HCT116 (cell line): Measurements from ENCODE around the gene OR5A1. TPM values are rescaled to one million over a fixed set of nuclear protein-coding genes. Genes with fewer than 3 reads are reported as not detected.

Experiments used
- ATAC-seq: fragments of 200-7000 bp; cut with Tn5 transposase; 2 replicates; pipeline ENCODE4 v1.9.1; 2020; ENCODE audit warnings: mild to moderate bottlenecking, moderate library complexity
- Bru-seq: library from RNA; stranded (reverse); fragments of 400-500 nt; gene quantifications from one replicate; lab custom pipeline; 2021; lab: Mats Ljungman, UMichigan
- BruChase-seq, 2 experiments: library from RNA; stranded (reverse); fragments of 400-500 nt; gene quantifications; one replicate each; lab custom pipeline; 2021; lab: Mats Ljungman, UMichigan
- BruUV-seq: library from RNA; stranded (reverse); fragments of 400-500 nt; replicated peaks from 2 replicates; lab custom pipeline; 2021; lab: Mats Ljungman, UMichigan
- CTCF ChIA-PET: fragments of 300-600 bp; sonication (Branson Sonifier 250); formaldehyde crosslinking; loops from one replicate; lab custom pipeline; 2021; ENCODE audit warnings: antibody characterized with exemption; lab: Charles Lee
- POLR2A ChIA-PET: fragments of 300-600, 350-600 bp; sonication (Branson Sonifier 250); formaldehyde crosslinking; loops from one replicate; lab custom pipeline; 2021; ENCODE audit warnings: antibody characterized with exemption; lab: Charles Lee
- RAD21 ChIA-PET, 2 experiments: fragments of 300-600 bp; sonication (Branson Sonifier 250); formaldehyde crosslinking; loops; one replicate each; lab custom pipeline; 2023; ENCODE audit warnings: low total read pairs in 2 of 2; ENCODE audit not compliant: uncharacterized antibody in 2 of 2, unreplicated experiment in 2 of 2, low non-redundant PET in 1 of 2; lab: Charles Lee
- DNase-seq: peaks from one replicate; pipeline ENCODE4 v3.0.0-alpha.2; 2010; ENCODE audit warnings: low read depth, low spot score
- H2AFZ ChIP-seq: fragments of 200-600 bp; shearing (Covaris generic), sonication (generic); 2 replicates; pipeline ENCODE4 v1.6.1; 2017; ENCODE audit warnings: low read depth, mixed run types, mixed read lengths, antibody characterized with exemption, low read length; ENCODE audit not compliant: poor library complexity, severe bottlenecking
- H3K27ac ChIP-seq: 2 replicates; pipeline ENCODE4 v1.5.1; 2012; ENCODE audit warnings: low read depth, low read length
- H3K27me3 ChIP-seq: fragments of 200-600 bp; sonication (generic); 2 replicates; pipeline ENCODE4 v1.6.1; 2016; ENCODE audit warnings: mixed run types, low read length, mixed read lengths; ENCODE audit not compliant: insufficient read depth
- H3K36me3 ChIP-seq, 2 experiments: fragments of 200-500 bp in 1 of 2; fragments of 200-600 bp in 1 of 2; sonication (Bioruptor generic) in 1 of 2; sonication (generic) in 1 of 2; 2 replicates each; pipeline versions ENCODE4 v1.5.1 to v1.6.1; 2014 to 2016; ENCODE audit warnings: low read length in 2 of 2, inconsistent platforms in 1 of 2, mixed read lengths in 1 of 2, mixed run types in 1 of 2; ENCODE audit not compliant: insufficient read depth in 2 of 2, control insufficient read depth in 1 of 2
- H3K4me1 ChIP-seq, 2 experiments: fragments of 200-600 bp in 1 of 2; sonication (generic) in 1 of 2; 2 replicates each; pipeline versions ENCODE4 v1.5.1 to v1.6.1; 2012 to 2017; ENCODE audit warnings: low read length in 2 of 2, inconsistent platforms in 1 of 2, mild to moderate bottlenecking in 1 of 2, mixed read lengths in 1 of 2, mixed run types in 1 of 2, moderate library complexity in 1 of 2; ENCODE audit not compliant: insufficient read depth in 2 of 2, control insufficient read depth in 1 of 2
- H3K4me2 ChIP-seq: fragments of 200-600 bp; sonication (generic); 2 replicates; pipeline ENCODE4 v1.6.1; 2017; ENCODE audit warnings: mixed run types, low read length, mixed read lengths
- H3K4me3 ChIP-seq, 2 experiments: fragments of 200-600 bp in 1 of 2; sonication (generic) in 1 of 2; replicated peaks in 1 of 2; 2 replicates each; pipeline ENCODE4 v1.5.1; 2011 to 2016; ENCODE audit warnings: low read length in 2 of 2, control low read depth in 1 of 2, low read depth in 1 of 2, mild to moderate bottlenecking in 1 of 2, mixed read lengths in 1 of 2, mixed run types in 1 of 2
- H3K79me2 ChIP-seq: fragments of 200-600 bp; sonication (generic); 2 replicates; pipeline ENCODE4 v1.6.1; 2017; ENCODE audit warnings: mild to moderate bottlenecking, mixed run types, low read length, moderate library complexity, mixed read lengths; ENCODE audit not compliant: insufficient read depth
- H3K9ac ChIP-seq: fragments of 200-600 bp; sonication (generic); 2 replicates; pipeline ENCODE4 v1.6.1; 2016; ENCODE audit warnings: low read length, mixed read lengths
- H3K9me2 ChIP-seq: fragments of 200-600 bp; sonication (generic), shearing (Covaris generic); 2 replicates; pipeline ENCODE4 v1.6.1; 2017; ENCODE audit warnings: mixed run types, mild to moderate bottlenecking, moderate library complexity; ENCODE audit not compliant: insufficient read depth
- H3K9me3 ChIP-seq, 2 experiments: fragments of 200-500 bp in 1 of 2; fragments of 200-600 bp in 1 of 2; sonication (Bioruptor generic) in 1 of 2; sonication (generic) in 1 of 2; 2 replicates each; pipeline ENCODE4 v1.6.1; 2014 to 2017; ENCODE audit warnings: low read length in 2 of 2, mixed read lengths in 2 of 2, inconsistent platforms in 1 of 2, low read depth in 1 of 2, mild to moderate bottlenecking in 1 of 2, mixed run types in 1 of 2, moderate library complexity in 1 of 2; ENCODE audit not compliant: control insufficient read depth in 1 of 2, insufficient read depth in 1 of 2
- H4K20me1 ChIP-seq: fragments of 200-600 bp; sonication (generic), shearing (Covaris generic); 2 replicates; pipeline ENCODE4 v1.6.1; 2017; ENCODE audit warnings: mixed run types, mild to moderate bottlenecking, moderate library complexity; ENCODE audit not compliant: insufficient read depth
- ATF3 ChIP-seq: IDR thresholded peaks from 2 replicates; pipeline ENCODE4 v1.6.1; 2012
- CBX3 ChIP-seq: IDR thresholded peaks from 2 replicates; pipeline ENCODE4 v1.6.1; 2012; ENCODE audit warnings: low read depth
- CTCF ChIP-seq, 3 experiments: fragments of 200-600 bp in 1 of 3; sonication (generic) in 1 of 3; IDR thresholded peaks in 2 of 3; conservative IDR thresholded peaks in 1 of 3; 2 replicates each; pipeline ENCODE4 v1.5.1; 2012 to 2017; ENCODE audit warnings: low read depth in 2 of 3, low read length in 2 of 3, antibody characterized with exemption in 1 of 3, borderline replicate concordance in 1 of 3, control low read depth in 1 of 3, mild to moderate bottlenecking in 1 of 3, mixed read lengths in 1 of 3, mixed run types in 1 of 3, moderate library complexity in 1 of 3; ENCODE audit not compliant: insufficient read depth in 1 of 3
- ELF1 ChIP-seq: IDR thresholded peaks from 2 replicates; pipeline ENCODE4 v1.6.1; 2012; ENCODE audit warnings: low read depth, borderline replicate concordance
- EZH2 ChIP-seq: fragments of 200-600 bp; sonication (generic); IDR thresholded peaks from 2 replicates; pipeline ENCODE4 v1.6.1; 2017; ENCODE audit warnings: antibody characterized with exemption, mixed run types
- FOSL1 ChIP-seq: IDR thresholded peaks from 2 replicates; pipeline ENCODE4 v1.6.1; 2012; ENCODE audit warnings: low read depth
- POLR2AphosphoS5 ChIP-seq: IDR thresholded peaks from 2 replicates; pipeline ENCODE4 v1.6.1; 2011; ENCODE audit warnings: mild to moderate bottlenecking, low read depth, low read length, moderate library complexity
- SIN3A ChIP-seq: IDR thresholded peaks from 2 replicates; pipeline ENCODE4 v1.6.1; 2012; ENCODE audit warnings: low read depth
- SRF ChIP-seq: IDR thresholded peaks from 2 replicates; pipeline ENCODE4 v1.6.1; 2012; ENCODE audit warnings: low read depth
- ZNF274 ChIP-seq: fragments of 200-500 bp; sonication (Bioruptor generic); IDR thresholded peaks from 2 replicates; pipeline ENCODE4 v1.6.1; 2014; ENCODE audit warnings: mild to moderate bottlenecking, low read depth, low read length, inconsistent platforms
- intact Hi-C: fragments of 100-400 bp; cut with micrococcal nuclease; formaldehyde crosslinking; loops from 2 replicates; pipeline ENCODE4 v1.10.0; 2022
- long read RNA-seq: library from polyadenylated mRNA; unstranded; transcript quantifications from one replicate; pipeline ENCODE4 v2.0.0, GENCODE V29; 2021; ENCODE audit not compliant: unreplicated experiment
- polyA plus RNA-seq: library from polyadenylated mRNA; unstranded; fragments of >200 nt; gene quantifications from 2 replicates; pipeline ENCODE4 v1.2.1, GENCODE V29; 2012; ENCODE audit warnings: missing spikeins
- total RNA-seq: library from RNA; stranded (reverse); gene quantifications from one replicate; pipeline ENCODE4 v1.2.1, GENCODE V29; 2021; ENCODE audit not compliant: unreplicated experiment

The OR5A1 gene
- total RNA-seq: not detected
- polyA plus RNA-seq: not detected in 2 replicates
- Bru-seq, nascent RNA: not detected
- BruChase-seq, experiment 1, labeled RNA remaining after a 6-hour chase: not detected
- not detected for BruChase-seq, experiment 2, labeled RNA remaining after a 2-hour chase
- long read RNA-seq: 0 reads

- no TSS peak for BruUV-seq
- POLR2A ChIA-PET: no interaction called here
- Histone ChIP-seq H3K4me2 (no peak within 1 kb of the TSS), H3K4me1 (no peaks in the 10 kb centered on the region), H3K9ac (no peak within 1 kb of the TSS), H2AFZ (no peak within 1 kb of the TSS), H3K9me3 (no peaks in the 10 kb centered on the region), H3K27ac (no peak within 1 kb of the TSS), H3K27me3 (no peaks in the 10 kb centered on the region), H3K4me3 (no peak within 1 kb of the TSS), H4K20me1 (no peaks in the 10 kb centered on the region), H3K36me3 (no peaks in the 10 kb centered on the region), H3K79me2 (no peaks in the 10 kb centered on the region), H3K9me2 (no peaks in the 10 kb centered on the region)
- RAD21 ChIA-PET: no interaction called here
- no peak for DNase-seq
- no peak for TF ChIP-seq CTCF (IDR thresholded peaks at IDR 0.05 in 2 of 3, conservative IDR thresholded peaks at IDR 0.05 in 1 of 3; ENCODE audit: borderline replicate concordance in 1 of 3, insufficient read depth in 1 of 3, low read depth in 2 of 3, low read length in 2 of 3)
- no peak for TF ChIP-seq CBX3
- no peak for TF ChIP-seq ATF3
- no peak for TF ChIP-seq ELF1
- no peak for TF ChIP-seq ZNF274
- TF ChIP-seq SRF: no peak
- TF ChIP-seq FOSL1: no peak
- TF ChIP-seq SIN3A: no peak
- TF ChIP-seq EZH2: no peak
- no peak for TF ChIP-seq POLR2AphosphoS5
- ATAC-seq: no peak
- CTCF ChIA-PET: interaction anchor here (2.2 kb wide), 1 partner anchor 264 kb away, joined by 6 read pairs; the partner anchor contains the start of gene DTX4
- intact Hi-C loops: loop anchor here (10.0 kb wide), 1 partner anchor 369 kb away; no protein-coding TSS in a partner anchor
These were observed at the start of gene OR5A1 for GRCh38 chr11:59436169-59436568. Gene OR5A1, plus strand, starts transcription at chr11:59436469. Its CDS starts 6,700 bp downstream, at chr11:59443169.
